IgD-negative memory B cell (primary cell): ENCODE measurements around the gene RSRC2. TPM values are rescaled to one million over a fixed set of nuclear protein-coding genes. Genes with fewer than 3 reads are reported as not detected.
"Not testable (repeated sequence)": the region's sequence is repeated elsewhere in the genome, so short reads cannot be mapped to it uniquely, and the experiment has no call there.

ENCODE experiments used
- H3K27ac Mint-ChIP-seq, 3 donors: one replicate each; pipeline ENCODE4 v1.8.0; 2020 to 2022; ENCODE audit warnings: mild to moderate bottlenecking in 3 of 3, mixed read lengths in 3 of 3, moderate library complexity in 1 of 3
- H3K27me3 Mint-ChIP-seq: one replicate; pipeline ENCODE4 v1.8.0; 2021; ENCODE audit warnings: mixed read lengths
- H3K36me3 Mint-ChIP-seq: one replicate; pipeline ENCODE4 v1.8.0; 2020; ENCODE audit warnings: mild to moderate bottlenecking, mixed read lengths
- H3K4me1 Mint-ChIP-seq, 3 donors: one replicate each; pipeline ENCODE4 v1.8.0; 2020 to 2022; ENCODE audit warnings: mixed read lengths in 3 of 3, mild to moderate bottlenecking in 1 of 3
- H3K4me3 Mint-ChIP-seq, 4 donors: one replicate each; pipeline ENCODE4 v1.8.0; 2020 to 2022; ENCODE audit warnings: mild to moderate bottlenecking in 4 of 4, mixed read lengths in 4 of 4, moderate library complexity in 3 of 4
- H3K9me3 Mint-ChIP-seq, 3 donors: one replicate each; pipeline ENCODE4 v1.8.0; 2020 to 2021; ENCODE audit warnings: mixed read lengths in 3 of 3, mild to moderate bottlenecking in 1 of 3
- polyA plus RNA-seq: library from polyadenylated mRNA; unstranded; fragments of 300-500 nt; fragmentation: Illumina TruSeq; gene quantifications from one replicate; pipeline ENCODE4 v1.2.3, GENCODE V29; 2021

RSRC2 gene
- polyA plus RNA-seq, 1 donor from 2014 or later = 61.0 TPM

GRCh38 chr12:122528582-122528981 lies 1.8 kb upstream of the RSRC2 start:
- Mint-ChIP-seq H3K4me3 (no peak overlapping the region), H3K9me3 (no peaks in the 10 kb centered on the region)

GRCh38 chr12:122527478-122527944 lies 775 bp upstream of the RSRC2 start:
- no peak overlapping the region for H3K4me3 Mint-ChIP-seq
- no peaks in the 10 kb centered on the region for H3K36me3 Mint-ChIP-seq
- no peaks in the 10 kb centered on the region for H3K9me3 Mint-ChIP-seq
- no peak overlapping the region for H3K27ac Mint-ChIP-seq
- peaks cover 12 to 25% (median 13%) of the 10 kb centered on the region in 3 donors for H3K4me1 Mint-ChIP-seq
- no peaks in the 10 kb centered on the region for H3K27me3 Mint-ChIP-seq

More at GRCh38 chr12:122528582-122528981, 1.8 kb upstream of the RSRC2 start:
- Mint-ChIP-seq H3K27ac (no peak overlapping the region), H3K27me3 (no peaks in the 10 kb centered on the region), H3K36me3 (no peaks in the 10 kb centered on the region), H3K4me1 (peaks cover 8 to 18% (median 9%) of the 10 kb centered on the region in 3 donors)

- Mint-ChIP-seq H3K9me3 (no peaks in the 10 kb centered on the region), H3K36me3 (peaks cover 2% of the 10 kb centered on the region), H3K27me3 (no peaks in the 10 kb centered on the region), H3K27ac (peak overlapping the region in 2 of 3 donors; percentile 55 to 76), H3K4me1 (peaks cover 22 to 33% (median 28%) of the 10 kb centered on the region in 3 donors), H3K4me3 (peak overlapping the region in 2 of 4 donors; percentile 94)
Observed at GRCh38 chr12:122523846-122524718, 2.7 kb downstream of the RSRC2 start.

GRCh38 chr12:122523280-122523679 lies 3.5 kb downstream of the RSRC2 start:
- Mint-ChIP-seq H3K27me3 (no peaks in the 10 kb centered on the region), H3K27ac (no peak overlapping the region), H3K4me1 (peaks cover 22 to 33% (median 28%) of the 10 kb centered on the region in 3 donors), H3K9me3 (no peaks in the 10 kb centered on the region), H3K36me3 (peaks cover 2% of the 10 kb centered on the region), H3K4me3 (peak overlapping the region in 3 of 4 donors; percentile 35 to 94 (median 94))

- H3K9me3 Mint-ChIP-seq = no peaks in the 10 kb centered on the region
- peak overlapping the region in 1 of 4 donors; percentile 39 for H3K4me3 Mint-ChIP-seq
- H3K36me3 Mint-ChIP-seq = peaks cover 5% of the 10 kb centered on the region
- no peaks in the 10 kb centered on the region for H3K27me3 Mint-ChIP-seq
- peaks cover 22 to 33% (median 31%) of the 10 kb centered on the region in 3 donors for H3K4me1 Mint-ChIP-seq
- peak overlapping the region in 2 of 3 donors; percentile 1 to 41 for H3K27ac Mint-ChIP-seq
Observed at GRCh38 chr12:122520676-122521075, 6.1 kb downstream of the RSRC2 start.

GRCh38 chr12:122519418-122519817 lies 7.3 kb downstream of the RSRC2 start:
- Mint-ChIP-seq H3K36me3 (peaks cover 9% of the 10 kb centered on the region), H3K9me3 (no peaks in the 10 kb centered on the region), H3K27ac (no peak overlapping the region), H3K4me3 (no peak overlapping the region), H3K27me3 (no peaks in the 10 kb centered on the region), H3K4me1 (peaks cover 21 to 31% (median 30%) of the 10 kb centered on the region in 3 donors)

GRCh38 chr12:122518908-122519307 lies 7.8 kb downstream of the RSRC2 start:
- Mint-ChIP-seq H3K27ac (peak overlapping the region in 1 of 3 donors; percentile 21), H3K36me3 (peaks cover 9% of the 10 kb centered on the region), H3K4me1 (peaks cover 17 to 26% (median 25%) of the 10 kb centered on the region in 3 donors), H3K9me3 (no peaks in the 10 kb centered on the region), H3K4me3 (no peak overlapping the region), H3K27me3 (no peaks in the 10 kb centered on the region)

- Mint-ChIP-seq H3K9me3 (no peaks in the 10 kb centered on the region), H3K27ac (peak overlapping the region in 1 of 3 donors; percentile 24), H3K36me3 (peaks cover 9% of the 10 kb centered on the region), H3K27me3 (no peaks in the 10 kb centered on the region), H3K4me3 (no peak overlapping the region), H3K4me1 (peaks cover 12 to 19% (median 15%) of the 10 kb centered on the region in 3 donors)
Observed at GRCh38 chr12:122517877-122518276, 8.9 kb downstream of the RSRC2 start.

- H3K27me3 Mint-ChIP-seq = no peaks in the 10 kb centered on the region
- H3K4me3 Mint-ChIP-seq = no peak overlapping the region
- H3K4me1 Mint-ChIP-seq = peaks cover 9 to 14% (median 10%) of the 10 kb centered on the region in 3 donors
- H3K27ac Mint-ChIP-seq = peak overlapping the region in 2 of 3 donors; percentile 5 to 79
- H3K36me3 Mint-ChIP-seq = peaks cover 9% of the 10 kb centered on the region
- H3K9me3 Mint-ChIP-seq = no peaks in the 10 kb centered on the region
Observed at GRCh38 chr12:122516544-122517361, 10.0 kb downstream of the RSRC2 start.

- Mint-ChIP-seq H3K4me1 (peaks cover 4 to 8% (median 4%) of the 10 kb centered on the region in 3 donors), H3K27me3 (no peaks in the 10 kb centered on the region), H3K9me3 (no peaks in the 10 kb centered on the region), H3K4me3 (no peak overlapping the region), H3K27ac (peak overlapping the region in 2 of 3 donors; percentile 11 to 76), H3K36me3 (peaks cover 9% of the 10 kb centered on the region)
Observed at GRCh38 chr12:122515275-122515674, 11.5 kb downstream of the RSRC2 start.

- peak overlapping the region in 1 of 3 donors; percentile 73 for H3K27ac Mint-ChIP-seq
- H3K36me3 Mint-ChIP-seq = peaks cover 6% of the 10 kb centered on the region
- H3K4me3 Mint-ChIP-seq = peak overlapping the region in 1 of 4 donors; percentile 12
- no peaks in the 10 kb centered on the region for H3K27me3 Mint-ChIP-seq
- no peaks in the 10 kb centered on the region for H3K9me3 Mint-ChIP-seq
- H3K4me1 Mint-ChIP-seq = peaks cover 3 to 6% (median 4%) of the 10 kb centered on the region in 3 donors
Observed at GRCh38 chr12:122513660-122514059, 13.1 kb downstream of the RSRC2 start.

GRCh38 chr12:122513028-122513427 lies 13.7 kb downstream of the RSRC2 start:
- H3K36me3 Mint-ChIP-seq, H3K9me3 Mint-ChIP-seq, H3K4me3 Mint-ChIP-seq, H3K4me1 Mint-ChIP-seq, H3K27me3 Mint-ChIP-seq: not testable (repeated sequence)
- peak overlapping the region in 1 of 3 donors; percentile 83 for H3K27ac Mint-ChIP-seq

- Mint-ChIP-seq H3K4me1 (peaks cover 0 to 6% (median 0%) of the 10 kb centered on the region in 3 donors), H3K9me3 (no peaks in the 10 kb centered on the region), H3K27ac (peak overlapping the region in 1 of 3 donors; percentile 18), H3K4me3 (no peak overlapping the region), H3K36me3 (no peaks in the 10 kb centered on the region), H3K27me3 (no peaks in the 10 kb centered on the region)
Observed at GRCh38 chr12:122508163-122508562, 18.6 kb downstream of the RSRC2 start.

GRCh38 chr12:122506393-122506938 lies 20.3 kb downstream of the RSRC2 start:
- Mint-ChIP-seq H3K36me3 (no peaks in the 10 kb centered on the region), H3K27ac (peak overlapping the region in 2 of 3 donors; percentile 36 to 73), H3K9me3 (no peaks in the 10 kb centered on the region), H3K27me3 (no peaks in the 10 kb centered on the region), H3K4me3 (peak overlapping the region in 1 of 4 donors; percentile 11), H3K4me1 (peaks cover 9 to 12% (median 9%) of the 10 kb centered on the region in 3 donors)
